ENCODE measurements around the gene TRHDE. TPM values are rescaled to one million over a fixed set of nuclear protein-coding genes. Genes with fewer than 3 reads are reported as not detected.
"Not testable (repeated sequence)": the region's sequence is repeated elsewhere in the genome, so short reads cannot be mapped to it uniquely, and the experiment has no call there.

The TRHDE gene
- total RNA-seq, 3 donors from 2014 or later, result 0.98 to 43.2 (median 2.2) TPM

- Histone ChIP-seq H3K4me3 (no peak overlapping the region), H3K4me1 (no peaks in the 10 kb centered on the region), H3K36me3 (no peaks in the 10 kb centered on the region), H3K27ac (no peak overlapping the region), H3K9me3 (no peaks in the 10 kb centered on the region), H3K27me3 (no peaks in the 10 kb centered on the region)
- intact Hi-C loops (cut with DNase I; ENCODE audit: low total_unique reads), result no loop called here
- TF ChIP-seq POLR2AphosphoS5 (IDR thresholded peaks at IDR 0.05) (no peak), CTCF (IDR thresholded peaks at IDR 0.05) (no peak)
- no peak for DNase-seq (ENCODE audit: low spot score in 2 of 2)
Observed at GRCh38 chr12:72642706-72643105, 370.5 kb downstream of the TRHDE start.

GRCh38 chr12:72647139-72647538, 375.0 kb downstream of the TRHDE start:
- intact Hi-C loops (cut with DNase I; ENCODE audit: low total_unique reads), result no loop called here
- no peak overlapping the region for H3K4me3 ChIP-seq
- H3K36me3 ChIP-seq, result no peaks in the 10 kb centered on the region
- no peak for DNase-seq (ENCODE audit: low spot score in 2 of 2)
- H3K27ac ChIP-seq, result no peak overlapping the region
- H3K27me3 ChIP-seq, result no peaks in the 10 kb centered on the region
- H3K9me3 ChIP-seq, result no peaks in the 10 kb centered on the region
- no peak for TF ChIP-seq CTCF (IDR thresholded peaks at IDR 0.05)
- no peak for TF ChIP-seq POLR2AphosphoS5 (IDR thresholded peaks at IDR 0.05)
- no peak for TF ChIP-seq POLR2A (IDR thresholded peaks at IDR 0.05)
- no peaks in the 10 kb centered on the region for H3K4me1 ChIP-seq

GRCh38 chr12:72658615-72659014, 386.4 kb downstream of the TRHDE start:
- no peaks in the 10 kb centered on the region for H3K9me3 ChIP-seq
- H3K4me1 ChIP-seq, result no peaks in the 10 kb centered on the region
- TF ChIP-seq POLR2AphosphoS5 (IDR thresholded peaks at IDR 0.05) (no peak), POLR2A (IDR thresholded peaks at IDR 0.05) (no peak), CTCF (IDR thresholded peaks at IDR 0.05) (no peak)
- intact Hi-C loops (cut with DNase I; ENCODE audit: low total_unique reads), result no loop called here
- no peak for DNase-seq (ENCODE audit: low spot score in 2 of 2)
- H3K27ac ChIP-seq, result no peak overlapping the region
- H3K36me3 ChIP-seq, result no peaks in the 10 kb centered on the region
- H3K27me3 ChIP-seq, result no peaks in the 10 kb centered on the region
- H3K4me3 ChIP-seq, result no peak overlapping the region

- H3K4me1 ChIP-seq; H3K27me3 ChIP-seq; H3K36me3 ChIP-seq; H3K27ac ChIP-seq; H3K9me3 ChIP-seq; DNase-seq (ENCODE audit: low spot score in 2 of 2); H3K4me3 ChIP-seq; intact Hi-C loops (cut with DNase I; ENCODE audit: low total_unique reads): not testable (repeated sequence)
Observed at GRCh38 chr12:72660174-72660573, 388.0 kb downstream of the TRHDE start.

GRCh38 chr12:72673853-72674252, 401.7 kb downstream of the TRHDE start:
- TF ChIP-seq POLR2A (IDR thresholded peaks at IDR 0.05) (no peak), CTCF (IDR thresholded peaks at IDR 0.05) (no peak), POLR2AphosphoS5 (IDR thresholded peaks at IDR 0.05) (no peak)
- Histone ChIP-seq H3K9me3 (no peaks in the 10 kb centered on the region), H3K27ac (no peak overlapping the region), H3K4me1 (no peaks in the 10 kb centered on the region), H3K4me3 (no peak overlapping the region), H3K36me3 (no peaks in the 10 kb centered on the region), H3K27me3 (no peaks in the 10 kb centered on the region)
- intact Hi-C loops (cut with DNase I; ENCODE audit: low total_unique reads), result no loop called here
- DNase-seq (ENCODE audit: low spot score in 2 of 2), result no peak

GRCh38 chr12:72676556-72676955, 404.4 kb downstream of the TRHDE start:
- Histone ChIP-seq H3K27ac (no peak overlapping the region), H3K4me3 (no peak overlapping the region), H3K4me1 (no peaks in the 10 kb centered on the region), H3K27me3 (no peaks in the 10 kb centered on the region), H3K9me3 (no peaks in the 10 kb centered on the region), H3K36me3 (no peaks in the 10 kb centered on the region)
- intact Hi-C loops (cut with DNase I; ENCODE audit: low total_unique reads), result no loop called here
- TF ChIP-seq CTCF (IDR thresholded peaks at IDR 0.05) (no peak), POLR2A (IDR thresholded peaks at IDR 0.05) (no peak), POLR2AphosphoS5 (IDR thresholded peaks at IDR 0.05) (no peak)
- no peak for DNase-seq (ENCODE audit: low spot score in 2 of 2)

Data from breast epithelium (tissue), 4 donors.